K562 (cell line): ENCODE measurements around the gene TPD52L1. TPM values are rescaled to one million over a fixed set of nuclear protein-coding genes. Genes with fewer than 3 reads are reported as not detected.

Source experiments
- ATAC-seq: fragments of 200-7000 bp; cut with Tn5 transposase; 3 replicates; pipeline ENCODE4 v1.9.1; 2020; ENCODE audit warnings: moderate library complexity
- BruUV-seq: library from RNA; stranded (reverse); fragments of 400-500 nt; replicated peaks from 2 replicates; lab custom pipeline; 2021; lab: Mats Ljungman, UMichigan
- CTCF ChIA-PET: fragments of 300-600 bp; formaldehyde crosslinking; extraction: SDS; loops from one replicate; lab custom pipeline; 2021; ENCODE audit warnings: low intra/inter-chr PET ratio; lab: Yijun Ruan, JAX
- POLR2A ChIA-PET: fragments of 300-600, 350-650 bp; sonication (Branson Sonifier 250); formaldehyde crosslinking; extraction: SDS; loops from one replicate; lab custom pipeline; 2021; ENCODE audit warnings: antibody characterized with exemption, inconsistent platforms; lab: Yijun Ruan, JAX
- DNase-seq, 4 experiments: peaks; one replicate each; pipeline versions ENCODE4 v3.0.0 to v3.0.0-alpha.2; 2011 to 2018; ENCODE audit warnings: low spot score in 3 of 4, mixed read lengths in 3 of 4; ENCODE audit errors: extremely low read depth in 1 of 4
- FAIRE-seq: peaks from 2 replicates; lab custom pipeline; 2011; peaks lifted over from hg19 to GRCh38; lab: Jason Lieb, UNC
- H2AFZ ChIP-seq: 2 replicates; pipeline ENCODE4 v1.6.0; 2011; ENCODE audit warnings: low read depth, low read length, control low read depth, inconsistent platforms
- H3K27ac ChIP-seq: fragments of 200-600 bp; 3 replicates; pipeline ENCODE4 v1.8.0; 2011; ENCODE audit warnings: low read depth, mild to moderate bottlenecking, control low read depth, inconsistent platforms, low read length, moderate library complexity, mixed read lengths; ENCODE audit errors: extremely low read depth
- H3K27me3 ChIP-seq, 2 experiments: fragments of 300-600 bp in 1 of 2; 2 replicates in 1 of 2; 3 replicates in 1 of 2; pipeline versions ENCODE4 v1.6.0 to v1.8.0; 2011; ENCODE audit warnings: inconsistent platforms in 2 of 2, low read length in 2 of 2, mild to moderate bottlenecking in 1 of 2, mixed read lengths in 1 of 2, moderate library complexity in 1 of 2; ENCODE audit not compliant: control insufficient read depth in 2 of 2, insufficient read depth in 2 of 2
- H3K36me3 ChIP-seq: fragments of 300-600 bp; 3 replicates; pipeline ENCODE4 v1.8.0; 2011; ENCODE audit warnings: mild to moderate bottlenecking, low read length, inconsistent platforms; ENCODE audit not compliant: control insufficient read depth, insufficient read depth
- H3K4me1 ChIP-seq, 2 experiments: fragments of 200-600 bp in 1 of 2; replicated peaks in 1 of 2; 2 replicates in 1 of 2; 3 replicates in 1 of 2; pipeline versions ENCODE4 v1.5.1 to v1.8.0; 2011; ENCODE audit warnings: inconsistent platforms in 2 of 2, low read length in 2 of 2, mild to moderate bottlenecking in 1 of 2, mixed read lengths in 1 of 2, moderate library complexity in 1 of 2; ENCODE audit not compliant: control insufficient read depth in 2 of 2, insufficient read depth in 2 of 2
- H3K4me2 ChIP-seq: 2 replicates; pipeline ENCODE4 v1.6.1; 2011; ENCODE audit warnings: low read length, control low read depth, inconsistent platforms, mixed read lengths; ENCODE audit not compliant: insufficient read depth
- H3K4me3 ChIP-seq: fragments of 200-600 bp; sonication (generic), shearing (Covaris generic); 2 replicates; pipeline ENCODE4 v1.5.1; 2016; ENCODE audit warnings: control low read depth, inconsistent platforms
- H3K79me2 ChIP-seq: fragments of 200-600 bp; 3 replicates; pipeline ENCODE4 v1.8.0; 2011; ENCODE audit warnings: low read length, inconsistent platforms; ENCODE audit not compliant: control insufficient read depth, insufficient read depth
- H3K9ac ChIP-seq, 2 experiments: 2 replicates each; pipeline versions ENCODE4 v1.6.0 to v1.6.1; 2011; ENCODE audit warnings: low read depth in 2 of 2, low read length in 2 of 2, control low read depth in 1 of 2, inconsistent platforms in 1 of 2, mild to moderate bottlenecking in 1 of 2, mixed read lengths in 1 of 2; ENCODE audit not compliant: insufficient read depth in 1 of 2
- H3K9me1 ChIP-seq: one replicate; pipeline ENCODE4 v1.6.0; 2011; ENCODE audit warnings: inconsistent platforms, mild to moderate bottlenecking, low read length, moderate library complexity; ENCODE audit not compliant: control insufficient read depth, insufficient read depth
- H3K9me3 ChIP-seq: replicated peaks from 2 replicates; pipeline ENCODE4 v1.5.1; 2011; ENCODE audit warnings: low read depth, low read length, inconsistent platforms; ENCODE audit not compliant: control insufficient read depth, insufficient read depth
- H4K20me1 ChIP-seq: replicated peaks from 2 replicates; pipeline ENCODE4 v1.6.1; 2011; ENCODE audit warnings: low read length, inconsistent platforms, mixed read lengths; ENCODE audit not compliant: control insufficient read depth, insufficient read depth
- HMGN3 ChIP-seq: IDR thresholded peaks from 2 replicates; pipeline ENCODE4 v1.6.1; 2011; ENCODE audit warnings: borderline replicate concordance, low read depth, mild to moderate bottlenecking, mixed read lengths, low read length; ENCODE audit not compliant: insufficient read length; ENCODE audit errors: extremely low read depth
- LARP7 ChIP-seq: fragments of 450-650 bp; IDR thresholded peaks from 2 replicates; pipeline ENCODE4 v1.6.1; 2016
- PHF8 ChIP-seq: fragments of 200-600 bp; sonication (generic); IDR thresholded peaks from 2 replicates; pipeline ENCODE4 v1.6.1; 2012; ENCODE audit warnings: mixed run types, mild to moderate bottlenecking, inconsistent platforms, low read length, moderate library complexity, borderline replicate concordance
- POU5F1 ChIP-seq: fragments of 150-350 bp; IDR thresholded peaks from 2 replicates; pipeline ENCODE4 v1.6.1; 2014; ENCODE audit warnings: borderline replicate concordance, low read length, low read depth, mild to moderate bottlenecking; ENCODE audit not compliant: partially characterized antibody
- PTTG1 ChIP-seq: fragments of 450-650 bp; IDR thresholded peaks from 2 replicates; pipeline ENCODE4 v1.6.1; 2016; ENCODE audit warnings: low read depth, mild to moderate bottlenecking, missing genetic modification characterization, missing compliant biosample characterization
- PYGO2 ChIP-seq: fragments of 450-650 bp; IDR thresholded peaks from 2 replicates; pipeline ENCODE4 v1.6.1; 2016; ENCODE audit warnings: mild to moderate bottlenecking, missing genetic modification characterization, moderate library complexity, missing compliant biosample characterization
- RBM14 ChIP-seq: fragments of 200-400 bp; formaldehyde crosslinking; IDR thresholded peaks from 2 replicates; pipeline ENCODE4 v1.6.1; 2018; ENCODE audit warnings: low read depth, mild to moderate bottlenecking, low read length, moderate library complexity, borderline replicate concordance; ENCODE audit not compliant: insufficient read depth
- RBM22 ChIP-seq: fragments of 200-400 bp; formaldehyde crosslinking; IDR thresholded peaks from 2 replicates; pipeline ENCODE4 v1.6.1; 2018; ENCODE audit warnings: low read length, low read depth; ENCODE audit not compliant: poor library complexity, severe bottlenecking
- RBM25 ChIP-seq: fragments of 200-400 bp; formaldehyde crosslinking; IDR thresholded peaks from 2 replicates; pipeline ENCODE4 v1.6.1; 2018; ENCODE audit warnings: low read length, low read depth, moderate library complexity; ENCODE audit not compliant: severe bottlenecking
- RHOXF2B ChIP-seq: fragments of 250-450 bp; sonication (Bioruptor Pico); conservative IDR thresholded peaks from 2 replicates; pipeline ENCODE4 v1.5.1; 2021
- SRSF9 ChIP-seq: fragments of 200-400 bp; formaldehyde crosslinking; IDR thresholded peaks from 2 replicates; pipeline ENCODE4 v1.6.1; 2017; ENCODE audit warnings: low read depth, low read length, borderline replicate concordance
- TFAM ChIP-seq: fragments of 250-450 bp; sonication (Bioruptor Pico); conservative IDR thresholded peaks from 2 replicates; pipeline ENCODE4 v1.5.0; 2021; ENCODE audit warnings: mild to moderate bottlenecking, moderate library complexity
- YBX1 ChIP-seq: fragments of 450-650 bp; IDR thresholded peaks from 2 replicates; pipeline ENCODE4 v1.7.1; 2016; ENCODE audit warnings: mild to moderate bottlenecking
- ZBTB26 ChIP-seq: fragments of 450-650 bp; formaldehyde crosslinking; IDR thresholded peaks from 2 replicates; pipeline ENCODE4 v1.4.0; 2022; ENCODE audit warnings: missing genetic modification characterization
- ZNF561 ChIP-seq: fragments of 450-650 bp; formaldehyde crosslinking; conservative IDR thresholded peaks from 2 replicates; pipeline ENCODE4 v1.4.0; 2020; ENCODE audit warnings: mild to moderate bottlenecking, moderate library complexity
- WGBS: fragments of 100-300 bp; shearing (Covaris generic); methylation state at CpG from one replicate; pipeline ENCODE4 v1.1.6; 2016; ENCODE audit warnings: low coverage, mixed read lengths; ENCODE audit not compliant: insufficient coverage; ENCODE audit errors: missing lambda C conversion rate; 5-methylcytosine and 5-hydroxymethylcytosine counted together
- in situ Hi-C: fragments of 300-500 bp; cut with MboI; formaldehyde crosslinking; loops from 4 replicates; pipeline ENCODE4 v1.15.0; 2018; ENCODE audit warnings: inconsistent platforms, mixed read lengths
- intact Hi-C: fragments of 100-400 bp; cut with micrococcal nuclease; formaldehyde crosslinking; loops from 2 replicates; pipeline ENCODE4 v1.14.2; 2022
- polyA plus RNA-seq, 8 experiments: library from polyadenylated mRNA; depleted of rRNA in 4 of 8; stranded (reverse) in 5 of 8; unstranded in 3 of 8; fragments of >200 nt; fragmentation: Nextera tagmentation in 2 of 8; fragmentation: Illumina TruSeq in 1 of 8; extraction: Ambion mirVana in 2 of 8; extraction: Trizol in 1 of 8; gene quantifications; 2 replicates each; pipeline versions ENCODE4 v1.2.1 to v1.2.3, GENCODE V29; 2011 to 2014; ENCODE audit warnings: inconsistent platforms in 1 of 8, missing spikeins in 1 of 8
- total RNA-seq, 7 experiments: library from RNA; depleted of rRNA in 6 of 7; stranded (reverse); fragments of >200 nt in 6 of 7; fragmentation: Illumina TruSeq in 2 of 7; extraction: Trizol in 2 of 7; gene quantifications; 2 replicates each; pipeline versions ENCODE4 v1.2.1 to v1.2.3, GENCODE V29; 2011 to 2021; ENCODE audit warnings: low replicate concordance in 1 of 7

Gene TPD52L1
- total and polyA plus RNA-seq, 9 of the 15 experiments (the other 6 are each of a cell fraction or from before 2014, with no cell fraction given): 12.9 to 149 (median 75.7) TPM

DNA sequence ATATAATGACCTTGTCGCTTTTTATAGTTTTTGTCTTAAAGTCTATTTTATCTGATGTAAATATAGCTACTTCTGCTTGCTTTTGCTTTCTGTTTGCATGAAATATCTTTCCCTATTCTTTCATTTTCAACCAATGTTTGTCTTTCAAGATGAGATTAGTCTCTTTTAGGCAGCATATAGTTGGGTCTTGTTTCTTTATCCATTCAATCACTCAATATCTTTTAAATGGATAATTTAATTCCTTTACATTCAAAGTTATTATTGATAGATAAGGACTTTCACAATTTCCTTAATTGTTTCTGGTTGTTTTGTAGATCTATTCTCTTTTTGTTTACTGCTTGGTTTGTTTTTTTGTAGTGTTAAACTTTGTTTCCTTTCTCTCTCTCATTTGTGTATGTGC, 43.5 kb upstream of the TPD52L1 start:
- TF ChIP-seq POU5F1 (no peak), RBM25 (no peak), LARP7 (no peak), HMGN3 (no peak), SRSF9 (no peak), PHF8 (no peak), ZBTB26 (CRISPR knock-in tag) (no peak), ZNF561 (CRISPR knock-in tag) (no peak), RHOXF2B (CRISPR knock-in tag) (no peak), PTTG1 (tag) (no peak), YBX1 (no peak), PYGO2 (tag) (no peak), RBM22 (no peak), RBM14 (no peak), TFAM (no peak)
- no peaks in the 10 kb centered on the region for H3K4me1 ChIP-seq
- intact Hi-C loops (no loop called here), in situ Hi-C loops (loop anchor here (5.0 kb wide), 1 partner anchor 238 kb away; no protein-coding TSS in a partner anchor)
- no peak overlapping the region for H2AFZ ChIP-seq
- no peak for FAIRE-seq
- no peak for DNase-seq
- BruUV-seq: no TSS peak
- H4K20me1 ChIP-seq: no peaks in the 10 kb centered on the region
- CTCF ChIA-PET: no interaction called here
- H3K4me3 ChIP-seq: no peak overlapping the region
- no peaks in the 10 kb centered on the region for H3K79me2 ChIP-seq
- H3K9me3 ChIP-seq: peaks cover 32% of the 10 kb centered on the region
- no peak overlapping the region for H3K4me2 ChIP-seq
- no peak for ATAC-seq
- no peak overlapping the region for H3K27ac ChIP-seq
- 67% methylated on average over 1 of the region's 1 CpG for WGBS
- H3K27me3 ChIP-seq: no peaks in the 10 kb centered on the region
- POLR2A ChIA-PET: no interaction called here
- no peaks in the 10 kb centered on the region for H3K36me3 ChIP-seq
- H3K9ac ChIP-seq: no peak overlapping the region
- H3K9me1 ChIP-seq: no peaks in the 10 kb centered on the region
